Loucy (cell line): ENCODE measurements around the gene SACS.

Experiments used
- H2AFZ ChIP-seq: fragments of 200-600 bp; sonication (generic); 2 replicates; pipeline ENCODE4 v1.6.0; 2016; ENCODE audit warnings: antibody characterized with exemption, mild to moderate bottlenecking, low read length, moderate library complexity
- H3F3A ChIP-seq: fragments of 200-600 bp; 2 replicates; pipeline ENCODE4 v1.6.0; 2016; ENCODE audit warnings: antibody characterized with exemption, low read depth, mild to moderate bottlenecking
- H3K27me3 ChIP-seq: fragments of 200-600 bp; sonication (generic); 2 replicates; pipeline ENCODE4 v1.6.1; 2014; ENCODE audit warnings: low read length, mild to moderate bottlenecking; ENCODE audit not compliant: insufficient read depth, poor library complexity, severe bottlenecking
- H3K36me3 ChIP-seq: fragments of 200-600 bp; sonication (generic); 2 replicates; pipeline ENCODE4 v1.6.1; 2016; ENCODE audit warnings: low read length; ENCODE audit not compliant: insufficient read depth
- H3K4me1 ChIP-seq: fragments of 200-600 bp; sonication (generic); 2 replicates; pipeline ENCODE4 v1.5.1; 2014; ENCODE audit warnings: low read length, mild to moderate bottlenecking; ENCODE audit not compliant: insufficient read depth, poor library complexity, severe bottlenecking
- H3K4me2 ChIP-seq: fragments of 200-600 bp; sonication (generic); 2 replicates; pipeline ENCODE4 v1.6.0; 2014; ENCODE audit warnings: antibody characterized with exemption, low read length, low read depth, mild to moderate bottlenecking; ENCODE audit not compliant: poor library complexity, severe bottlenecking
- H3K4me3 ChIP-seq: fragments of 200-600 bp; sonication (generic); 2 replicates; pipeline ENCODE4 v1.5.1; 2014; ENCODE audit warnings: low read length, mild to moderate bottlenecking, mixed read lengths; ENCODE audit not compliant: poor library complexity, severe bottlenecking
- H3K79me2 ChIP-seq: fragments of 200-600 bp; sonication (generic); 2 replicates; pipeline ENCODE4 v1.6.1; 2014; ENCODE audit warnings: low read length; ENCODE audit not compliant: insufficient read depth
- H3K9ac ChIP-seq: fragments of 200-600 bp; sonication (generic); 2 replicates; pipeline ENCODE4 v1.6.0; 2014; ENCODE audit warnings: mild to moderate bottlenecking, low read depth, low read length, moderate library complexity; ENCODE audit not compliant: poor library complexity, severe bottlenecking
- H3K9me2 ChIP-seq: fragments of 200-600 bp; sonication (generic); replicated peaks from 2 replicates; pipeline ENCODE4 v1.6.1; 2016; ENCODE audit warnings: low read depth, low read length, mixed read lengths
- H3K9me3 ChIP-seq: fragments of 200-600 bp; sonication (generic); 2 replicates; pipeline ENCODE4 v1.6.1; 2014; ENCODE audit warnings: mild to moderate bottlenecking, antibody characterized with exemption, low read length, low read depth; ENCODE audit not compliant: insufficient read depth
- H4K20me1 ChIP-seq: fragments of 200-600 bp; sonication (generic); 2 replicates; pipeline ENCODE4 v1.6.0; 2014; ENCODE audit warnings: antibody characterized with exemption, low read length, mild to moderate bottlenecking; ENCODE audit not compliant: insufficient read depth, poor library complexity, severe bottlenecking
- CTCF ChIP-seq: fragments of 200-600 bp; sonication (generic); conservative IDR thresholded peaks from 2 replicates; pipeline ENCODE4 v1.5.1; 2014; ENCODE audit warnings: mild to moderate bottlenecking, antibody characterized with exemption, low read length
- EZH2phosphoT487 ChIP-seq: fragments of 200-600 bp; IDR thresholded peaks from 2 replicates; pipeline ENCODE4 v1.6.1; 2018; ENCODE audit warnings: antibody characterized with exemption, mild to moderate bottlenecking, moderate library complexity, borderline replicate concordance

Gene SACS

GRCh38 chr13:23455401-23456185 is 22.1 kb upstream of the SACS start:
- Histone ChIP-seq H3K9me2 (no peaks in the 10 kb centered on the region), H3K36me3 (no peaks in the 10 kb centered on the region), H3K9ac (no peak overlapping the region), H3K9me3 (no peaks in the 10 kb centered on the region), H3K79me2 (no peaks in the 10 kb centered on the region), H4K20me1 (no peaks in the 10 kb centered on the region), H3F3A (no peaks in the 10 kb centered on the region), H3K4me1 (peaks cover 4% of the 10 kb centered on the region), H3K27me3 (no peaks in the 10 kb centered on the region), H2AFZ (no peak overlapping the region), H3K4me3 (no peak overlapping the region), H3K4me2 (no peak overlapping the region)
- TF ChIP-seq CTCF (no peak), EZH2phosphoT487 (no peak)

GRCh38 chr13:23453132-23453531 is 19.6 kb upstream of the SACS start:
- H3K9ac ChIP-seq: no peak overlapping the region
- H3K4me1 ChIP-seq: no peaks in the 10 kb centered on the region
- no peak overlapping the region for H3K4me3 ChIP-seq
- no peaks in the 10 kb centered on the region for H3K9me2 ChIP-seq
- H4K20me1 ChIP-seq: no peaks in the 10 kb centered on the region
- no peak overlapping the region for H3K4me2 ChIP-seq
- TF ChIP-seq CTCF (no peak), EZH2phosphoT487 (no peak)
- H3K79me2 ChIP-seq: no peaks in the 10 kb centered on the region
- no peaks in the 10 kb centered on the region for H3K36me3 ChIP-seq
- no peaks in the 10 kb centered on the region for H3K9me3 ChIP-seq
- H3K27me3 ChIP-seq: no peaks in the 10 kb centered on the region
- H2AFZ ChIP-seq: no peak overlapping the region
- H3F3A ChIP-seq: no peaks in the 10 kb centered on the region

- Histone ChIP-seq H3K4me1 (no peaks in the 10 kb centered on the region), H3K4me3 (no peak overlapping the region), H4K20me1 (no peaks in the 10 kb centered on the region), H3K79me2 (no peaks in the 10 kb centered on the region), H3F3A (no peaks in the 10 kb centered on the region), H3K4me2 (no peak overlapping the region), H3K36me3 (no peaks in the 10 kb centered on the region), H3K9me2 (no peaks in the 10 kb centered on the region), H3K9ac (no peak overlapping the region), H2AFZ (no peak overlapping the region), H3K27me3 (no peaks in the 10 kb centered on the region), H3K9me3 (no peaks in the 10 kb centered on the region)
- TF ChIP-seq CTCF (no peak), EZH2phosphoT487 (no peak)
Observed at GRCh38 chr13:23450340-23451046, 17.0 kb upstream of the SACS start.
